Activated CD4-positive, alpha-beta T cell treated with anti-CD3 and anti-CD28 coated beads, Interleukin-2, amount 50 U/mL, for 4 hours (primary cell): Measurements from ENCODE around the gene IGSF22.
"Not testable (repeated sequence)": the region's sequence is repeated elsewhere in the genome, so short reads cannot be mapped to it uniquely, and the experiment has no call there.

Experiments used
- DNase-seq, 2 experiments: peaks; one replicate each; pipeline ENCODE4 v3.0.0-alpha.2; 2020

The IGSF22 gene

DNA sequence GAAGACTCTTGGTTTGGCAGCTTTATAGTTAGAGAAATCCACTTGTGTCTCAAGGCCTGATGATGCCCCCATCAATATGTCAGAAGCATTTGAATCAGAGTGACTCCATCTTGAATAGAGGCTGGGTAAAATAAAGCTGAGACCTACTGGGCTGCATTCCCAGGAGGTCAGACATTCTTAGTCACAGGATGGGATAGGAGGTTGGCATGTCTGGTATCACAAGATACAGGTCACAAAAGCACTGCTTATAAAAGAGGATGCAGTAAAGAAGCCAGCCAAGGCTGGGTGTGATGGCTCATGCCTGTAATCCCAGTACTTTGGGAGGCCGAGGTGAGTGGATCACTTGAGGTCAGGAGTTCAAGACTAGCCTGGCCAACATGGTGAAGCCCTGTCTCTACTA, 44.0 kb downstream of the IGSF22 start:
- DNase-seq: not testable (repeated sequence)

DNA sequence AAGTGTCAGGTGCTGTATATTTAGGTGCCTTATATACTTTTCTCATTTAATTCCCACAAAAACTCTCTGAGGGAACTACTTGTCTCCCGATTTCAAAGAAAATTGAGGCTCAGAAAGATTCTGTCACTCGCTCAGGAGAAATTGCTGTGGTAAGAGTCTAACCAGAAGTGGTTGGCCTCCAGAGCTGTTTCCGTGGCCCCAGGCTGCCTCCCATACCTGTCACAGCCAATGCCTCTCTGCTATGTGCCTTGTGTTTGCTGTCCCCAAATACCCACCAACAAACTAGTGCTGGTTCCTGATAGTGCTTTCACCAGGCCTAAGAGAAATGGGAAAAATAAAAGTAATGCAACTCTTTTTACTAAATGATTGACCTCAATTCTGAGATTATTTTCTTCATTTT, 48.4 kb downstream of the IGSF22 start:
- DNase-seq: no peak

DNA sequence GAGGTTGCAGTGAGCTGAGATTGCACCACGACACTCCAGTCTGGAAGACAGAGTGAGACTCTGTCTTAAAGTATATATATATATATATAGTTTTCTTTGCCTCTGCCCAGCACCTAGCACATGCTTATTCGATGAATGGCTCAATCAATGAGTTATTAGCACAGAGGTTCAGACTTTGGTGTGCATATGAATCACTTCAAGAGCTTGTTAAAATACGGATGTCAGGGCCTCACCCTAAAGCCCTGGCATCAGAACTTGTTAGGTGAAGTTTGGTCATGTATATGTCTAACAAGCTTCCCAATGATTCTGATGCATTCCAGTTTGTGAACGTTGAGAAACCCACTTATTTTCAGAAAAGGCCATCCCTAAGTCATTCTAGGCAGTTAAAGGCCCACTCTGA, 49.2 kb downstream of the IGSF22 start:
- no peak for DNase-seq

DNA sequence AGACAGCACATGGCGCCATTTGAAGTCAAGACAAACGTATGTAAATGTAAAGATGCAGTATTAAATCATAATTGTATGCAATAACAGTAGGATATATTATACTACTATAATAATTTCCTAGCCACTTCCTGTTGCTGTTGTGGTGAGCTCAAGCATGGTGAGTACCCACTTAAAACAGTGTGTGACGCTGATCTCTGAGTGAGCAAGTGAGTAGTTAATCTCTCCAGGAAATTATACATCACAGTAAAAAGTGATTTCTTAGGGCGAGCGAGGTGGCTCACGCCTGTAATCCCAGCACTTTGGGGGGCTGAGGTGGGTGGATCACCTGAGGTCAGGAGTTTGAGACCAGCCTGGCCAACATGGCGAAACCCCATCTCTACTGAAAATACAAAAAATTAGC, 53.8 kb downstream of the IGSF22 start:
- DNase-seq: peak; percentile 26 to 32

DNA sequence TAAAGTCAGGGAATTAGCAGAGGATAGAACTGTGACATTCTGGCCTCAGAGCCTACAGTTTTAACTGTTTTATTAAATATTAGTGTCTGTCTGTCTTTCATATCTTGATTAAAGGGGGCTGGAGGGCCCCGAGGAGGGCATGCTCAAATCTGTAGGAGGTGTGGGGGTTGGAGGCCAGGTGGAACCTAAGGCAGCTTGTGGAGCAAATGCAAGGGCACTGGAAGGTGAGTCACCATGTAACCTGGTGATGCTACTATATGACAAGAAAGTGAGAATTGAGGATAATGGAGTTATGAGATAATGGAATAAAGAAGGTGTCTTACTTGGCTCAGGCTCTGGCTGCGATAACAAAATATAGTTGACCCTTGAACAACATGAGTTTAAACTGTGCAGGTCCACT, 54.7 kb downstream of the IGSF22 start:
- peak; percentile 20 to 38 for DNase-seq

DNA sequence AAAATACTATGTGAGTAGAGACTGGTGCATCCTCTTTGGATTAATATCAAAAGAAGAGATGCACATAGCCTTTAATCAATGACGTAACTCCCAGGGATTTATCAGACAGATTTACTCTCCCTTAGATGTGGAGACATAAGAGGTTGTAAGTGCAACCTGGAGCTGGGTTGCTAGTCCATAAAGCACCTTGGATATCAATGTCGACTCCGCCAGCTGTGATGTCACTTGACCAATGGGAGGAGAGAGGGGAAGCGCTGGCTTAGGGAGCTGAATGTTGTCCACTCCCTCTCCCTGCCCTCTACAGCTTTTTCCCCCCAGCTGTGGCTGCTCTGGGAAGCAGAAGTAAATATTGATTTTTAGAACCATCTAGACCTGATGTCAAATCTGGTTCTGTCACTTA, 56.3 kb downstream of the IGSF22 start:
- DNase-seq: no peak

DNA sequence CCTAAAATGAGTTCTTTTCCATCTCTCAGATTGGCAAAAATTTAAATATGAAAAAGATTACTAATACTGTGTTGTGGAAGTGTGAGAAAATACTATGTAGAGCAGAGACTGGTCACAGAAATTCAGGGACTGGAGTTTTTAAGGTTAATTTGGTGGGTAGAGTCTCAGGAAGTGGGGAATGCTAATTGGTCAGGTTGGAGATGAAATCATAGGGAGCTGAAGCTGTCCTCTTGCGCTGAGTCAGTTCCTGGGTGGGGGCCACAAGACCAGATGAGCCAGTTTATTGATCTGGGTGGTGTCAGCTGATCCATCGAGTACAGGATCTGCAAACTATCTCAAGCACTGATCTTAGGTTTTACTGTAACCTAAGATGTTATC, 56.8 kb downstream of the IGSF22 start:
- peak in 1 of 2 experiments; percentile 6 for DNase-seq

DNA sequence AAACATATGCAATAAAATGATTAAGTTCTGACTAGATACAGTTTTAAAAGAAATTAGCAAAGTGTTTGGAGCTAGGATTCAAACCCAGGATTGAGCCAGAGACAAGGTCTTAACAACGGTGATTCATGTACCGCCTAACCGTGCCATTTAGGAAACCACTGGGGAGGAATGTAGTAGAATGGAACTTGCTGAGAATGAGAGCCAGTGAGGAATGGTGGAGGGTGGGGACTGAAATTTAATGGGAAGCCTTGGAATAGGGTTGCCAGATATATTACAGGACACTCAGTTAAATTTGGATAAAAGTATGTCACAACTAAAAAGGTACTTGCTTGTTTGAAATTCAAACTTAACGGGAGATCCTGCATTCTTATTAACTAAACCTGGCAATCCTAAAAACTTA, 57.9 kb downstream of the IGSF22 start:
- no peak for DNase-seq

DNA sequence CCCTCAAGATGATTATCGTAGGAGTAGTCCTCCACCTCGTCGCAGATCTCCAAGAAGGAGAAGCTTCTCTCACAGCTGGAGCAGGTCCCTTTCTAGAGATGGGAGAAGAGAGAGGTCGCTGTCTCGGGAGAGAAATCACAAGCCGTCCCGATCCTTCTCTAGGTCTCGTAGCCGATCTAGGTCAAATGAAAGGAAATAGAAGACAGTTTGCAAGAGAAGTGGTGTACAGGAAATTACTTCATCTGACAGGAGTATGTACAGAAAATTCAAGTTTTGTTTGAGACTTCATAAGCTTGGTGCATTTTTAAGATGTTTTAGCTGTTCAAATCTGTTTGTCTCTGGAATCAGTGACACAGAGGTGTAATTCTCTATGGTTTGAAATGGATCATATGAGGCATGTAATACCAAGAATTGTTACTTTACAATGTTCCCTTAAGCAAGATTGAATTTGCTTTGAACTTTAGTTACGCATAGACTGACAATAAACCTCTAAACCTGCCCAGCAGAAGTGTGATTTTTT, 60.6 kb downstream of the IGSF22 start:
- not testable (repeated sequence) for DNase-seq

DNA sequence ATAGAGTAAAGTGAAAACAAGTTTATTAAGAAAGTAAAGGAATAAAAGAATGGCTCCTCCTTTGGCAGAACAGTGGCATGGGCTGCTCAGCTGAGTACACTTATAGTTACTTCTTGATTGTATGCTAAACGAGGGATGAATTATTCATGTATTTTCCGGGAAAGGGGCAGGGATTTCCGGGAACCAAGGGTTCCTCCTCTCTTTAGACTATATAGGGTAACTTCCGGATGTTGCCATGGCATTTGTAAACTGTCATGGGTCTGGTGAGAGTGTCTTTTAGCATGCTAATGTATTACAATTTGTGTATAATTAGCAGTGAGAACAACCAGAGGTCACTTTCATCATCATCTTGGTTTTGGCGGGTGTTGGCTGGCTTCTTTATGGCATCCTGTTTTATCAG, 68.3 kb downstream of the IGSF22 start:
- no peak for DNase-seq
